Trophoblast cell (in vitro differentiated cells and primary cell): Measurements from ENCODE around the gene EHD4.

Experiments
- DNase-seq, 2 donors: peaks; one replicate each; pipeline ENCODE4 v3.0.0-alpha.2; 2016
- H2AFZ ChIP-seq: 2 replicates; pipeline ENCODE4 v1.6.1; 2013; ENCODE audit warnings: low read length, moderate library complexity, mild to moderate bottlenecking; ENCODE audit not compliant: insufficient read depth, poor library complexity
- H2AK5ac ChIP-seq: 2 replicates; pipeline ENCODE4 v1.6.1; 2013; ENCODE audit warnings: mild to moderate bottlenecking, low read length
- H2BK120ac ChIP-seq: 2 replicates; pipeline ENCODE4 v1.6.1; 2013; ENCODE audit warnings: low read length, mild to moderate bottlenecking, moderate library complexity; ENCODE audit not compliant: insufficient read depth, poor library complexity
- H2BK12ac ChIP-seq: 2 replicates; pipeline ENCODE4 v1.6.1; 2013; ENCODE audit warnings: mild to moderate bottlenecking, low read length, moderate library complexity
- H2BK5ac ChIP-seq: 2 replicates; pipeline ENCODE4 v1.6.1; 2013; ENCODE audit warnings: low read length, low read depth, moderate library complexity, mild to moderate bottlenecking; ENCODE audit not compliant: poor library complexity
- H3K14ac ChIP-seq: 2 replicates; pipeline ENCODE4 v1.6.1; 2013; ENCODE audit warnings: mild to moderate bottlenecking, low read length
- H3K18ac ChIP-seq: 2 replicates; pipeline ENCODE4 v1.6.1; 2013; ENCODE audit warnings: mild to moderate bottlenecking, low read length
- H3K23ac ChIP-seq: 2 replicates; pipeline ENCODE4 v1.6.1; 2013; ENCODE audit warnings: low read length
- H3K27ac ChIP-seq: 2 replicates; pipeline ENCODE4 v1.5.1; 2013; ENCODE audit warnings: low read depth, mild to moderate bottlenecking, inconsistent platforms, low read length, moderate library complexity
- H3K27me3 ChIP-seq: 2 replicates; pipeline ENCODE4 v1.6.1; 2013; ENCODE audit warnings: inconsistent platforms, mild to moderate bottlenecking, low read length, moderate library complexity; ENCODE audit not compliant: insufficient read depth
- H3K36me3 ChIP-seq, 2 experiments: 1 replicate in 1 of 2; 2 replicates in 1 of 2; pipeline ENCODE4 v1.6.1; 2013; ENCODE audit warnings: low read length in 2 of 2, mild to moderate bottlenecking in 2 of 2, moderate library complexity in 1 of 2; ENCODE audit not compliant: insufficient read depth in 2 of 2, control insufficient read depth in 1 of 2
- H3K4ac ChIP-seq: 2 replicates; pipeline ENCODE4 v1.6.1; 2013; ENCODE audit warnings: low read depth, mild to moderate bottlenecking, low read length, moderate library complexity
- H3K4me1 ChIP-seq, 2 experiments: 1 replicate in 1 of 2; 2 replicates in 1 of 2; pipeline ENCODE4 v1.6.1; 2013; ENCODE audit warnings: low read length in 2 of 2, mild to moderate bottlenecking in 2 of 2, moderate library complexity in 1 of 2; ENCODE audit not compliant: insufficient read depth in 2 of 2, control insufficient read depth in 1 of 2
- H3K4me2 ChIP-seq: 2 replicates; pipeline ENCODE4 v1.6.1; 2013; ENCODE audit warnings: inconsistent platforms, mild to moderate bottlenecking, low read length, moderate library complexity
- H3K4me3 ChIP-seq: 2 replicates; pipeline ENCODE4 v1.5.1; 2013; ENCODE audit warnings: mild to moderate bottlenecking, low read depth, low read length, inconsistent platforms
- H3K79me1 ChIP-seq: one replicate; pipeline ENCODE4 v1.6.1; 2013; ENCODE audit warnings: low read length
- H3K79me2 ChIP-seq: 2 replicates; pipeline ENCODE4 v1.6.1; 2013; ENCODE audit warnings: low read length, mild to moderate bottlenecking; ENCODE audit not compliant: control insufficient read depth, insufficient read depth, poor library complexity
- H3K9ac ChIP-seq: 2 replicates; pipeline ENCODE4 v1.6.1; 2013; ENCODE audit warnings: mild to moderate bottlenecking, low read length
- H3K9me3 ChIP-seq: 2 replicates; pipeline ENCODE4 v1.6.1; 2013; ENCODE audit warnings: low read depth, mild to moderate bottlenecking, control low read depth, inconsistent platforms, low read length; ENCODE audit not compliant: insufficient read depth
- H4K12ac ChIP-seq: 2 replicates; pipeline ENCODE4 v1.6.1; 2013; ENCODE audit warnings: low read depth, mild to moderate bottlenecking, low read length, moderate library complexity
- H4K8ac ChIP-seq: 2 replicates; pipeline ENCODE4 v1.6.1; 2013; ENCODE audit warnings: low read depth, mild to moderate bottlenecking, low read length, moderate library complexity
- H4K91ac ChIP-seq: one replicate; pipeline ENCODE4 v1.6.1; 2013; ENCODE audit warnings: low read depth, mild to moderate bottlenecking, low read length, moderate library complexity
- WGBS: extraction: QIAGEN DNeasy Blood & Tissue Kit; methylation state at CpG from one replicate; pipeline ENCODE4 v1.1.7; 2013; ENCODE audit warnings: missing lambda C conversion rate; ENCODE audit not compliant: insufficient read length, insufficient coverage; ENCODE audit errors: extremely low coverage; 5-methylcytosine and 5-hydroxymethylcytosine counted together

The EHD4 gene

DNA sequence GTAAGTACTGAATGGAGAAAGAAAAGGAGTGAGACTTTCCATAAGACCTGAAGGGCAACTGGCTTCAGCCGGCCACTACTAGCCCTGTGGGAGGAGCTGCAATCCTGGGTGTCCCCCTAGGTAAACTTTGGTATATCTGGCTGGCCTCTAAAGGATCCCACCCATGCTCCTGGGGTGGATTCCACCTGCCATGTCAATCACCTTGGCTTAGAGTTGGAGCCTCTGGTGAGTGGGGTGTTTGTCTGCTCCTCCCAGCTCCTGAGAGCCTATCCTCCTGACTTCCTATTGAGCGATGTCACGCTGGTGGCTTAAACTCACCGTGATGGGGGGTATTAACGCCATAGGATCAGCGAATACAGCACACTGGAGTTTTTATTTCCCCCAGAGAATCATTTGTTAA is 81.1 kb downstream of the EHD4 start:
- H3K23ac ChIP-seq = no peak overlapping the region
- H4K91ac ChIP-seq = no peak overlapping the region
- H3K4me3 ChIP-seq = no peak overlapping the region
- H3K4ac ChIP-seq = no peak overlapping the region
- peaks cover 6% of the 10 kb centered on the region for H3K9me3 ChIP-seq
- no peak overlapping the region for H3K27ac ChIP-seq
- H3K79me1 ChIP-seq = peaks cover 2% of the 10 kb centered on the region
- H2BK120ac ChIP-seq = no peak overlapping the region
- no peak overlapping the region for H3K9ac ChIP-seq
- peaks cover 10 to 12% of the 10 kb centered on the region in 2 experiments for H3K4me1 ChIP-seq
- H3K4me2 ChIP-seq = no peak overlapping the region
- H4K8ac ChIP-seq = no peak overlapping the region
- H2AFZ ChIP-seq = no peak overlapping the region
- H2BK12ac ChIP-seq = no peak overlapping the region
- H3K27me3 ChIP-seq = no peaks in the 10 kb centered on the region
- no peak for DNase-seq
- H3K36me3 ChIP-seq = no peaks in the 10 kb centered on the region
- no peak overlapping the region for H2AK5ac ChIP-seq
- no peak overlapping the region for H4K12ac ChIP-seq
- WGBS = no CpG with 5 or more reads among the region's 6 CpGs
- no peak overlapping the region for H3K14ac ChIP-seq
- H2BK5ac ChIP-seq = no peak overlapping the region
- H3K79me2 ChIP-seq = no peaks in the 10 kb centered on the region
- H3K18ac ChIP-seq = no peak overlapping the region

DNA sequence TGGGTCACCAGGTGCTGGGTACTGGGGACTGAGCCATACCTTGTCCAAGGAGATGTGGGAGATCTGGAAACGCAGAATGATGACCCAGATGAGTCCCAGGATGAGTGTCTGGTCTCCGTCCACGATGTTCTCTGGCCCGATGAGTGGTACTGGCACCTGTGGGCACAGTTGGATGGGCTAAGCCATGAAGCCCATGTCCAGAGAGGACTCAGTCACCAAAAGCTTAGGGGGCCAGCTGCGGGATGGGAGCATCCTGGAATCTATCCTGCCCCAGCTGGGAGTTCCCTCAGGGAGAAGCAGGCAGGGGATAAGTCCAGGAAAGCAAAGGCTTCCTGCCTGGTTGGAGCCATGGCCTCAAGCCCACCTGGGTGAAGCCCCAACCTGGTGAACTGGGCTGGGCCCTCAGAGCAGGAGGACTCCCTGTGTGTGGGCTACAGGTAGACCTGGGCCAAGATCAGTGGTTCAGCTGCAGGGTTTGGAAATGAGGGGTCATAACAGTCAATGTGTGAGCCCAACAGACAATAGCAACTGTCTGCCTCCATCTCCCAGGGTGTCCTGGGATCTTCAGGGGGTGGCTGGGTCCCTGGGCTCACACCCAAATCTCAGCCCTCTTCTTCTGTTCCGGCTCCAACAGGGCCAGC is 82.2 kb downstream of the EHD4 start:
- no peak overlapping the region for H3K4me3 ChIP-seq
- H3K27ac ChIP-seq = no peak overlapping the region
- H3K23ac ChIP-seq = no peak overlapping the region
- no peak overlapping the region for H2AFZ ChIP-seq
- no peak overlapping the region for H2BK120ac ChIP-seq
- H3K14ac ChIP-seq = no peak overlapping the region
- no peaks in the 10 kb centered on the region for H3K27me3 ChIP-seq
- peaks cover 8 to 10% of the 10 kb centered on the region in 2 experiments for H3K4me1 ChIP-seq
- H4K91ac ChIP-seq = no peak overlapping the region
- peaks cover 2% of the 10 kb centered on the region for H3K9me3 ChIP-seq
- H4K12ac ChIP-seq = no peak overlapping the region
- H2AK5ac ChIP-seq = no peak overlapping the region
- no peak for DNase-seq
- H3K4ac ChIP-seq = no peak overlapping the region
- H3K9ac ChIP-seq = no peak overlapping the region
- H2BK5ac ChIP-seq = no peak overlapping the region
- H3K4me2 ChIP-seq = no peak overlapping the region
- no CpG with 5 or more reads among the region's 6 CpGs for WGBS
- H4K8ac ChIP-seq = no peak overlapping the region
- H2BK12ac ChIP-seq = no peak overlapping the region
- H3K18ac ChIP-seq = no peak overlapping the region
- H3K79me2 ChIP-seq = no peaks in the 10 kb centered on the region
- no peaks in the 10 kb centered on the region for H3K36me3 ChIP-seq
- H3K79me1 ChIP-seq = peaks cover 2% of the 10 kb centered on the region

DNA sequence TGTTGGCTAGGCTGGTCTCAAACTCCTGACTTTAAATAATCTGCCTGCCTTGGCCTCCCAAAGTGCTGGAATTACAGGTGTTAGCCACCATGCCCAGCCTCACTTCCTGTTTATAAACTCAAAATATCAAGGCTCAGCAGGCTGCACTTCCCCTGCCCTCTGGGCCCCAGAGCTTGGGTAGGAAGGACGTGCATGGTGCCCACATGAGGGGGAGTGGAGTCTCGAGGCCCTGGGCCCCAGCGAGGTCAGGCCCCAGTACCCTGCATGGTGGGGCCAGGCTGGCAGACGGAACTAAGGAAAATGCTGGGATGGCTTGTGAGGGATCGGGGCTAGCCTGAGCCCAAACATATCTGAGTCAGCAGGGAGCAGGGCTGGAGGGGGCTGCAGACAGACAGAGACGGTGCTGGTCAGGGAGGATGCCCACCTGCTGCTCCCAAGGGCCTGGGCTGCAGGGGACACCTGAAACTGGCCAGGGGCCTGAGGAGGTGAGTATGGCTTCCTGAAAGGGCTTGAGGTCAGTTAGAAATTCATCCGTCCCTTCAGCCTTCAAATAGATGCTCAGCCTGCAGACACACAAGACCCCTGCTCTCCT is 83.6 kb downstream of the EHD4 start:
- Histone ChIP-seq H3K23ac (no peak overlapping the region), H3K4me1 (no peaks in the 10 kb centered on the region), H4K8ac (no peak overlapping the region), H3K9me3 (peaks cover 2% of the 10 kb centered on the region), H2AFZ (no peak overlapping the region), H3K27ac (no peak overlapping the region), H3K14ac (no peak overlapping the region), H2AK5ac (no peak overlapping the region), H3K79me1 (no peaks in the 10 kb centered on the region), H3K36me3 (no peaks in the 10 kb centered on the region), H2BK5ac (no peak overlapping the region), H3K4me3 (no peak overlapping the region), H3K4me2 (no peak overlapping the region), H3K4ac (no peak overlapping the region), H3K18ac (no peak overlapping the region), H3K9ac (no peak overlapping the region), H3K79me2 (no peaks in the 10 kb centered on the region), H2BK12ac (no peak overlapping the region), H4K12ac (no peak overlapping the region), H3K27me3 (no peaks in the 10 kb centered on the region), H2BK120ac (no peak overlapping the region), H4K91ac (no peak overlapping the region)
- no CpG with 5 or more reads among the region's 7 CpGs for WGBS
- DNase-seq = no peak

DNA sequence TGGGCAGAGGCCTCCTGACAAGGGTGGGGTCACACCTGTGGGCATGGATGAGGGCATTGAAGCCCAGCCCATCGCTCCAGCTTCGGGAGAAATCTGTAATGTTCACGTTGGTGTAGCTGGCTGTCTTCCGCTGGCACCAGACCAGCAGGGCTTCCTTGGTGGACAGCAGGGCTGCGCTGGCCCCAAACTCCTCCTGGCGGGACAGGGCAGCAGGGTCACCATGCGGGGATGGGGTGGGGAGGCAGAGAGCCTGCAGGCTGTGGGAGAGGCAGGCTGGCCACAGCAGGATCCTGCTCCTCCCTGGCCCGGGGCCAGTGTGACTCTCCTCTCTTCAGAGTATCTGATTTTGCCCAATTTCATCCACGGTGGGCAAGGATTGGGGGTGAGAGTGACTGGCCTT is 84.5 kb downstream of the EHD4 start:
- no peak overlapping the region for H3K23ac ChIP-seq
- H4K8ac ChIP-seq = no peak overlapping the region
- H2AFZ ChIP-seq = no peak overlapping the region
- no peak for DNase-seq
- H3K4me3 ChIP-seq = no peak overlapping the region
- no peaks in the 10 kb centered on the region for H3K36me3 ChIP-seq
- no peak overlapping the region for H2AK5ac ChIP-seq
- H2BK5ac ChIP-seq = no peak overlapping the region
- H4K91ac ChIP-seq = no peak overlapping the region
- no peak overlapping the region for H3K14ac ChIP-seq
- H3K79me1 ChIP-seq = no peaks in the 10 kb centered on the region
- H3K4me2 ChIP-seq = no peak overlapping the region
- no peak overlapping the region for H2BK120ac ChIP-seq
- no peak overlapping the region for H3K27ac ChIP-seq
- no peak overlapping the region for H3K9ac ChIP-seq
- H3K9me3 ChIP-seq = peaks cover 2% of the 10 kb centered on the region
- no peaks in the 10 kb centered on the region for H3K79me2 ChIP-seq
- no peak overlapping the region for H4K12ac ChIP-seq
- no peaks in the 10 kb centered on the region for H3K27me3 ChIP-seq
- no peak overlapping the region for H3K4ac ChIP-seq
- no peak overlapping the region for H3K18ac ChIP-seq
- no peaks in the 10 kb centered on the region for H3K4me1 ChIP-seq
- no peak overlapping the region for H2BK12ac ChIP-seq
- WGBS = no CpG with 5 or more reads among the region's 9 CpGs
